HEK293 (cell line): ENCODE results near the gene TTLL1.

Experiments
- CTCF ChIA-PET: fragments of 350-600 bp; formaldehyde crosslinking; extraction: SDS; loops from one replicate; lab custom pipeline; 2021; ENCODE audit warnings: antibody characterized with exemption; lab: Yijun Ruan, JAX
- POLR2A ChIA-PET: fragments of 300-600 bp; formaldehyde crosslinking; extraction: SDS; loops from one replicate; lab custom pipeline; 2020; ENCODE audit warnings: antibody characterized with exemption, inconsistent platforms; lab: Yijun Ruan, JAX
- H3K27ac ChIP-seq: fragments of 200-500 bp; sonication (Bioruptor generic); 2 replicates; pipeline ENCODE4 v1.5.1; 2014; ENCODE audit warnings: low read depth, low read length, control low read depth, inconsistent platforms; ENCODE audit errors: extremely low read depth
- H3K36me3 ChIP-seq, 2 experiments: fragments of 200-500 bp in 1 of 2; sonication (Bioruptor generic) in 1 of 2; 1 replicate in 1 of 2; 2 replicates in 1 of 2; pipeline ENCODE4 v1.5.1; 2014 to 2017; ENCODE audit warnings: inconsistent platforms in 2 of 2, low read length in 2 of 2; ENCODE audit not compliant: control insufficient read depth in 2 of 2, insufficient read depth in 1 of 2
- H3K4me1 ChIP-seq: fragments of 200-500 bp; sonication (Bioruptor generic); 2 replicates; pipeline ENCODE4 v1.5.1; 2014; ENCODE audit warnings: mild to moderate bottlenecking, low read length, inconsistent platforms; ENCODE audit not compliant: control insufficient read depth, insufficient read depth
- H3K4me3 ChIP-seq: 2 replicates; pipeline ENCODE4 v1.5.1; 2011; ENCODE audit warnings: low read depth, mild to moderate bottlenecking, control low read depth, low read length, moderate library complexity
- H3K9me3 ChIP-seq: fragments of 200-500 bp; sonication (Bioruptor generic); 2 replicates; pipeline ENCODE4 v1.5.1; 2014; ENCODE audit warnings: low read depth, low read length, inconsistent platforms; ENCODE audit not compliant: control insufficient read depth, insufficient read depth
- EGR2 ChIP-seq: fragments of 450-650 bp; formaldehyde crosslinking; IDR thresholded peaks from 2 replicates; pipeline ENCODE4 v1.5.1; 2016; ENCODE audit warnings: low read depth, missing biosample characterization, missing genetic modification characterization
- GLIS1 ChIP-seq: fragments of 450-650 bp; formaldehyde crosslinking; IDR thresholded peaks from 2 replicates; pipeline ENCODE4 v1.5.1; 2016; ENCODE audit warnings: missing biosample characterization, missing genetic modification characterization
- ZEB2 ChIP-seq: fragments of 450-650 bp; formaldehyde crosslinking; IDR thresholded peaks from 2 replicates; pipeline ENCODE4 v1.5.1; 2016; ENCODE audit warnings: missing biosample characterization, missing genetic modification characterization
- ZFP69B ChIP-seq: fragments of 450-650 bp; formaldehyde crosslinking; IDR thresholded peaks from 2 replicates; pipeline ENCODE4 v1.5.1; 2016; ENCODE audit warnings: missing biosample characterization, missing genetic modification characterization
- ZNF114 ChIP-seq: fragments of 450-650 bp; formaldehyde crosslinking; IDR thresholded peaks from 2 replicates; pipeline ENCODE4 v1.5.0; 2017; ENCODE audit warnings: missing biosample characterization, missing genetic modification characterization
- ZNF138 ChIP-seq: fragments of 450-650 bp; formaldehyde crosslinking; IDR thresholded peaks from 2 replicates; pipeline ENCODE4 v1.5.1; 2016; ENCODE audit warnings: missing biosample characterization, missing genetic modification characterization, borderline replicate concordance
- ZNF155 ChIP-seq: fragments of 450-650 bp; formaldehyde crosslinking; IDR thresholded peaks from 2 replicates; pipeline ENCODE4 v1.5.1; 2016; ENCODE audit warnings: missing biosample characterization, missing genetic modification characterization
- ZNF2 ChIP-seq: fragments of 450-650 bp; formaldehyde crosslinking; IDR thresholded peaks from 2 replicates; pipeline ENCODE4 v1.5.1; 2016; ENCODE audit warnings: missing biosample characterization, missing genetic modification characterization
- ZNF23 ChIP-seq: fragments of 450-650 bp; formaldehyde crosslinking; IDR thresholded peaks from 2 replicates; pipeline ENCODE4 v1.5.1; 2016; ENCODE audit warnings: missing biosample characterization, missing genetic modification characterization, borderline replicate concordance
- ZNF280D ChIP-seq: fragments of 450-650 bp; formaldehyde crosslinking; IDR thresholded peaks from 2 replicates; pipeline ENCODE4 v1.5.1; 2016; ENCODE audit warnings: missing biosample characterization, missing genetic modification characterization
- ZNF416 ChIP-seq: fragments of 450-650 bp; formaldehyde crosslinking; IDR thresholded peaks from 2 replicates; pipeline ENCODE4 v1.5.1; 2016; ENCODE audit warnings: missing biosample characterization, missing genetic modification characterization
- ZNF449 ChIP-seq: fragments of 450-650 bp; formaldehyde crosslinking; IDR thresholded peaks from 2 replicates; pipeline ENCODE4 v1.5.1; 2017; ENCODE audit warnings: missing biosample characterization, mild to moderate bottlenecking, missing genetic modification characterization, moderate library complexity
- ZNF510 ChIP-seq: fragments of 450-650 bp; formaldehyde crosslinking; IDR thresholded peaks from 2 replicates; pipeline ENCODE4 v1.5.1; 2018; ENCODE audit warnings: mild to moderate bottlenecking, missing genetic modification characterization, missing biosample characterization; ENCODE audit not compliant: insufficient replicate concordance
- ZNF624 ChIP-seq: fragments of 450-650 bp; formaldehyde crosslinking; IDR thresholded peaks from 2 replicates; pipeline ENCODE4 v1.5.1; 2017; ENCODE audit warnings: missing biosample characterization, missing genetic modification characterization
- ZNF701 ChIP-seq: fragments of 450-650 bp; formaldehyde crosslinking; IDR thresholded peaks from 2 replicates; pipeline ENCODE4 v1.5.1; 2016; ENCODE audit warnings: missing biosample characterization, missing genetic modification characterization
- ZSCAN30 ChIP-seq: fragments of 450-650 bp; IDR thresholded peaks from 2 replicates; pipeline ENCODE4 v1.5.1; 2018; ENCODE audit warnings: missing biosample characterization, mild to moderate bottlenecking, missing genetic modification characterization, moderate library complexity
- TF ChIP-seq, protein P1 (sequence below): fragments of 450-650 bp; formaldehyde crosslinking; IDR thresholded peaks from 2 replicates; pipeline ENCODE4 v1.5.1; 2016; ENCODE audit warnings: missing biosample characterization, missing genetic modification characterization

Gene TTLL1

DNA sequence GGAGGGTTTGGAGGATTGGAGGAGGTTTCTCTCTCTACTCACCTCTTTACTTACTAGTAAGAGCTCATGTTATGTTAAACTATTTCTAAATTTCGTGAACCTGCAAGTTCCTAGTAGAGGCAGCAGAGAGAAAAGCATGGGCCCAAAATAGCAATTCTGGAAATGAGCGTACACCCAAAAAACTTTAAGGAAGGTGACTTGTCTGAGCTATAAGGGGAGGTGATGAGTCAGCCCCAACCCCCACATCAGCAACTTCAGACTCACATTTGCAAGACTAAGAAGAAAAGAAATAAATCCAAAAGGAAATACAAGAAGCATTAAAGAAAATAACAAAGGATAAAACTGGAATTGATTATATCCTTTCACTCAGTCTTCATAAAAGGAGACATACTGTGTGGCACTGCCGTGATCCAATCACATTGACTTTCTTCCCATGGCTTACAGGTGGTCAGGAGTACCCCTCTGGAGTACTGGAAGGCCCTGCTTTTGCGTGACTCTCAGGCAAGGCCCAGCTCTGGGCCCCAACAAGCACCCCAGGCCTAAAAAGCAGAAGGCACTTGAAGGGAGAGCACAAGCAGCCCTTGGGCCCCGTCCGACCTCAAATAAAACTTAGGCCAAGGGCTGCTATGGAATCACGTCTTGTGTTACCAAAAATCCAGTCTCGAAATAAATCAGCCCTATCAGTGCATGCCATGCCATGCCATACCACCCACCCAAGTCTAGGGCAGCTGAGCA, 88.6 kb downstream of the TTLL1 start:
- Histone ChIP-seq H3K36me3 (no peaks in the 10 kb centered on the region), H3K4me3 (no peak overlapping the region), H3K9me3 (no peaks in the 10 kb centered on the region), H3K4me1 (peaks cover 29% of the 10 kb centered on the region), H3K27ac (no peak overlapping the region)
- ChIA-PET CTCF (interaction anchor here (0.7 to 3.8 kb wide), 3 partner anchors 10 to 133 kb away, joined by 3 to 13 read pairs (median 10); no protein-coding TSS in a partner anchor), POLR2A (interaction anchor here (9.9 kb wide), 1 partner anchor 14 kb away, joined by 67 read pairs; the partner anchor contains the start of gene PACSIN2)
- no peak for TF ChIP-seq ZNF416 (tag by site-specific recombination)
- TF ChIP-seq ZNF449 (tag by site-specific recombination): no peak
- no peak for TF ChIP-seq ZNF155 (tag by site-specific recombination)
- no peak for TF ChIP-seq ZNF280D (tag by site-specific recombination)
- TF ChIP-seq EGR2 (tag by site-specific recombination): no peak
- TF ChIP-seq ZNF23: no peak
- TF ChIP-seq, all 188 proteins: peak for 0

GRCh38 chr22:42997582-42998090, 91.6 kb downstream of the TTLL1 start:
- ChIA-PET CTCF (no interaction called here), POLR2A (interaction anchor here (1.0 kb wide), 1 partner anchor 17 kb away, joined by 4 read pairs; the partner anchor contains the start of gene PACSIN2)
- Histone ChIP-seq H3K9me3 (no peaks in the 10 kb centered on the region), H3K27ac (no peak overlapping the region), H3K36me3 (peaks cover 0 to 3% of the 10 kb centered on the region in 2 experiments; a peak in 1 of 3 replicates), H3K4me3 (no peak overlapping the region), H3K4me1 (peaks cover 23% of the 10 kb centered on the region)
- no peak for TF ChIP-seq ZNF510 (tag by site-specific recombination)
- TF ChIP-seq ZNF624: no peak
- TF ChIP-seq GLIS1: no peak
- TF ChIP-seq ZNF114 (tag by site-specific recombination): no peak
- TF ChIP-seq ZNF138 (tag by site-specific recombination): no peak
- no peak for TF ChIP-seq ZEB2 (tag by site-specific recombination)
- TF ChIP-seq, protein P1, sequence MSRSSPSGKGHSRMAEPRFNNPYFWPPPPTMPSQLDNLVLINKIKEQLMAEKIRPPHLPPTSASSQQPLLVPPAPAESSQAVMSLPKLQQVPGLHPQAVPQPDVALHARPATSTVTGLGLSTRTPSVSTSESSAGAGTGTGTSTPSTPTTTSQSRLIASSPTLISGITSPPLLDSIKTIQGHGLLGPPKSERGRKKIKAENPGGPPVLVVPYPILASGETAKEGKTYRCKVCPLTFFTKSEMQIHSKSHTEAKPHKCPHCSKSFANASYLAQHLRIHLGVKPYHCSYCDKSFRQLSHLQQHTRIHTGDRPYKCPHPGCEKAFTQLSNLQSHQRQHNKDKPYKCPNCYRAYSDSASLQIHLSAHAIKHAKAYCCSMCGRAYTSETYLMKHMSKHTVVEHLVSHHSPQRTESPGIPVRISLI (tag by site-specific recombination): no peak
- TF ChIP-seq ZFP69B (tag by site-specific recombination): no peak
- no peak for TF ChIP-seq ZNF2
- TF ChIP-seq ZSCAN30 (tag by site-specific recombination): no peak
- no peak for TF ChIP-seq ZNF701 (tag by site-specific recombination)
